A549 treated with CORT108297 at 1 μM for 4 hours (cell line): ENCODE data around the gene KCTD13. TPM values are rescaled to one million over a fixed set of nuclear protein-coding genes. Genes with fewer than 3 reads are reported as not detected.

Experiments used
- total RNA-seq: library from RNA; stranded (reverse); fragments of 200-300 nt; extraction: Qiagen RNA extraction; gene quantifications from 5 replicates; pipeline ENCODE4 v1.2.3, GENCODE V29; 2022

KCTD13 gene
- total RNA-seq, result 14.2 to 21.4 TPM (median 19.0 TPM) in 5 replicates

GRCh38 chr16:29925781-29926710 lies at the start of gene KCTD13:
KCTD13 (minus strand) TSS chr16:29926226; CDS start chr16:29926033, 193 bp downstream.

DNA sequence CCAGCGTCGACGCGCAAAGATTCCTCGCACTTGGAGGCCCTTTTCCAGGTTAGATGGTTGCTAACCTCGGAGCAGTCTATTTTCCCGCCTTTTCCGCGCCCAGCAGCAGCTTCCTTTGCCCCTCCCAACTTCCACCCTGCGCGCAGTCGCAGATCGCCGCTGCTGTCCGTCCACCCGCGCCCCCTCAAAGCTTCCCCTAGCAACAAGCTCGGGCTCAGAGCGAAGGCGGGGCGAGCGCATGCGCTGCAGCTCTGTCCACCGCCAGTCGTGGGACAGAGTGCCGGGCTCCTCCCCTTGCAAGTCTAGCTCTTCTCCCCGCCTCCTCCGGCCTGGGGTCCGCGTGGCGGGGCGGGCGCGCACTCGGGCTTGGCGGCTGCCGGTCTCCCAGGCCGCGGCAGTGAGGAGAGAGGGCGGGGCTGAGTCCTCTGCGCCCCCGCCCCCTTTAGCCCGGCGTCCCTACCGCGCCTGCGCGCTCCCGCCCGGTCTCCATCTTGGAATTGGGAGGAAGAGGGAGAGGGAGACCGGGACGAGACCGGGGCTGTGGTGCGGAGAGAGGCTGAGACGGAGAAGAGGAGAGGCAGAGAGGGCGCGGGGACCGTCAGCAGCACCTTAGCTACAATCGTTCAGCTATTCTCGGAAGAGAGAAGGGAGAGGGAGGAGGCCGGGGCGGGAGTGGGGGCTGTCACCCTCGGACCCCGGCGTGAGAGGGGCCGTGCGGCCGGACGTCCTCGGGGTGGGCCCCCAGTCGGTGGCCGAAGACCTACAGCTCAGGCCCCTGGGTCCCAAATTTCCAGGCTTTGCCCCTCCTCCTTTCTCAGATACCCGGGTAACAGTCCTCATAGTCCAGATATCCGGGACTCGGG lies 47.6 kb upstream of the KCTD13 start, which contains the start of gene TAOK2:
TAOK2 (plus strand) TSS at position 485 of the 863 bp plus-strand sequence. CDS start 3,905 bp downstream, outside the sequence.

GRCh38 chr16:29961479-29962343 lies 35.7 kb upstream of the KCTD13 start, which contains the start of gene TMEM219:
TMEM219 (plus strand) TSS chr16:29962079; CDS start chr16:29963144, 1,065 bp downstream.

GRCh38 chr16:29900102-29900887 lies 25.7 kb downstream of the KCTD13 start, which contains the start of gene ASPHD1:
ASPHD1 (plus strand) TSS chr16:29900488; CDS start chr16:29900972, 484 bp downstream.

DNA sequence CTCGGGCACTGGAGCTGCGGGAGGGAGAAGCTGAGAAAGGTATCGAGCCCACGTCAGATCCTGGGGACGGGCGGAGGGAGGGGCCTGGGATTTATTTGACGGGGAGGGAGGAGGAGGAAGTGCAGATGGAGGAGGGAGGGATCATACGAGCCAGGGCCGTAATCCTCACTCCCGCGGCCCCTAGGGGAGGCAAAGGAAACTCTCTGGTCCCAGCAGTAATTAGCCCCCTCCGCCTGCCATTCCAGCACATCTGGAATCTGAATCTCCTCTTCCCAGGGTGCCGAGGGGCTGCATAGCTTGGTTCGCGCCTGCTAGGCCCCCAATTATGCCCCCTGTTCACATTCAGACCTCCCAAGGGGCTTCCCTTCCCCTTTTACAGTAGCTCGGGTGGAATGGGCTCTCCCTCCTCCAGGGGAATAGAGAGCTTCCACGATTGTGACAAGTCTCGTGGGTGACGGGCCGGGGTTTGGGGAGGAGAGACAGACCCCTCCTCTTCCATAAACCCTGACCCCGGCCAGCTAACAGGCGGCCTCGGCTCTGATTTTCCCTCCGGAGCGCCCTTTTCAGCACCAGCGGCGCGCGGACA lies 26.4 kb downstream of the KCTD13 start, which contains the start of gene SEZ6L2:
SEZ6L2 (minus strand) TSS at position 35 of the 586 bp plus-strand sequence. CDS start 531 bp downstream, outside the sequence.

DNA sequence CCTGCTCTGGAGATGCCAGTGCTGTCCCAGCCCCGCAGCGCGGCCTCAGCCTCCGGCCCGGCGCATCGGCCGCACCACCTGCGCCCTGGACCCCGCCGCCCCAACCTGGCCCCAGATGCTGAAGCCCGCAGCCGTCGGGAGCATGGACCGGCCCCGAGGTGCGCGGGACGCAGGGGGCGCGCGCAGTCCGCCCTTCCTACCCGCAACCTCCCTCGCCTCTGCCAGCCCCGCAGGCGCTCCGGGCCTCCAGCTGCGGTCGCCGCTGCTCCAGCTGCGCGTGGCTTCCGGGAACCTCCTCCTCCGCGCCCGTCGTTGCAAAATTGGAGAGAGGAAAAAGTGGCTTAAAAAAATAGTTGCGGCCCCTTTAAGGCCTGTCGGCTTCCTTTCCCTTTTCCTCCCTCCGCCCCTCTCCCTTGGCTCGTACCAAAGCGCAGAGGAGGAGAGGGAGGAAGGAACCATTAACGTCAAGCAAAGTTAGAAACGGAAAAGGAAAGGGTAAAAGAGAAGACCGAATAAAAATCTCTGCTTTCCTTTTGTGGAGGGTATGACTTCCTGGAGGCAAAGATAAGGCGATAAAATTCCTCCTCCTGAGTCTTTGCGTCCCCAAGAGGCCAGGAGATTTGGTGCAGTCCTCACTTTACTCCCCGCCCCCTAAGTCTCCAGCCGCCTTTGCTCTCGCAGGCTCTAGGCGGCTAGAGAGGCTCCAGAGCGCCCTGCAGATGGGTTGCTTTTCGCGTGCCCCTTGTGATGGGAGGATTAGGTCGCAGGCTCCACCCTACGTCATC lies 63.0 kb downstream of the KCTD13 start, which contains the start of gene CDIPT:
CDIPT (minus strand) TSS at position 343 of the 785 bp plus-strand sequence. CDS start 369 bp downstream, outside the sequence.

Other genes with a start within 250 kb of the KCTD13 start
- gene QPRT, start 247.0 kb downstream of the KCTD13 start, total RNA-seq, result 0.67 to 1.0 TPM (median 0.78 TPM) in 5 replicates
- not detected in 5 replicates for gene C16orf54, start 180.2 kb downstream of the KCTD13 start, total RNA-seq
- not detected in 5 replicates for gene ZG16, start 148.0 kb downstream of the KCTD13 start, total RNA-seq
- gene KIF22, start 135.5 kb downstream of the KCTD13 start, total RNA-seq, result 81.0 to 104 TPM (median 94.7 TPM) in 5 replicates
- 150 to 192 TPM (median 180 TPM) in 5 replicates for gene MAZ, start 119.7 kb downstream of the KCTD13 start, total RNA-seq
- gene PRRT2, start 114.0 kb downstream of the KCTD13 start, total RNA-seq, result 0.24 to 0.51 TPM (median 0.30 TPM) in 5 replicates
- 42.7 to 48.5 TPM (median 46.7 TPM) in 5 replicates for gene PAGR1, start 110.1 kb downstream of the KCTD13 start, total RNA-seq
- 111 to 140 TPM (median 130 TPM) in 5 replicates for gene MVP, start 105.8 kb downstream of the KCTD13 start, total RNA-seq
- gene CDIPT, start 63.0 kb downstream of the KCTD13 start, total RNA-seq, result 64.0 to 105 TPM (median 103 TPM) in 5 replicates
- 16.9 to 23.6 TPM (median 21.7 TPM) in 5 replicates for gene SEZ6L2, start 26.7 kb downstream of the KCTD13 start, total RNA-seq
- gene ASPHD1, start 25.7 kb downstream of the KCTD13 start, total RNA-seq, result 16.3 to 30.7 TPM (median 27.0 TPM) in 5 replicates
- 78.2 to 104 TPM (median 102 TPM) in 5 replicates for gene TMEM219, start 35.9 kb upstream of the KCTD13 start, total RNA-seq
- 24.7 to 36.8 TPM (median 34.0 TPM) in 5 replicates for gene TAOK2, start 47.6 kb upstream of the KCTD13 start, total RNA-seq
- 13.5 to 17.8 TPM (median 15.3 TPM) in 5 replicates for gene HIRIP3, start 69.4 kb upstream of the KCTD13 start, total RNA-seq
- gene INO80E, start 70.0 kb upstream of the KCTD13 start, total RNA-seq, result 107 to 127 TPM (median 109 TPM) in 5 replicates
- gene DOC2A, start 84.8 kb upstream of the KCTD13 start, total RNA-seq, result 1.7 to 3.3 TPM (median 2.7 TPM) in 5 replicates
- gene C16orf92, start 97.0 kb upstream of the KCTD13 start, total RNA-seq, result not detected in 5 replicates
- gene TLCD3B, start 105.0 kb upstream of the KCTD13 start, total RNA-seq, result 0.23 to 0.58 TPM (median 0.42 TPM) in 5 replicates
- 1,632 to 1,949 TPM (median 1,887 TPM) in 5 replicates for gene ALDOA, start 139.5 kb upstream of the KCTD13 start, total RNA-seq
- gene PPP4C, start 149.8 kb upstream of the KCTD13 start, total RNA-seq, result 130 to 155 TPM (median 149 TPM) in 5 replicates
- 0.08 to 0.34 TPM (median 0.29 TPM) in 5 replicates for gene TBX6, start 165.7 kb upstream of the KCTD13 start, total RNA-seq
- gene YPEL3, start 170.0 kb upstream of the KCTD13 start, total RNA-seq, result 6.0 to 12.1 TPM (median 10.9 TPM) in 5 replicates
- 1.2 to 3.0 TPM (median 1.8 TPM) in 5 replicates for gene GDPD3, start 187.3 kb upstream of the KCTD13 start, total RNA-seq
- 31.0 to 37.4 TPM (median 35.7 TPM) in 5 replicates for gene MAPK3, start 197.0 kb upstream of the KCTD13 start, total RNA-seq